GM12878 (cell line): ENCODE data around the gene FGF19. TPM values are rescaled to one million over a fixed set of nuclear protein-coding genes. Genes with fewer than 3 reads are reported as not detected.

Source experiments
- ATAC-seq: fragments of 200-7000 bp; cut with Tn5 transposase; 3 replicates; pipeline ENCODE4 v1.9.1; 2020; ENCODE audit warnings: mild to moderate bottlenecking, moderate library complexity
- BruUV-seq: library from RNA; stranded (reverse); fragments of 400-500 nt; replicated peaks from 2 replicates; lab custom pipeline; 2021; lab: Mats Ljungman, UMichigan
- CTCF ChIA-PET: fragments of 300-600 bp; sonication (Branson Sonifier 250); formaldehyde crosslinking; extraction: SDS; loops from one replicate; lab custom pipeline; 2021; ENCODE audit warnings: inconsistent platforms; lab: Yijun Ruan, JAX
- POLR2A ChIA-PET: fragments of 350-600 bp; formaldehyde crosslinking; extraction: SDS; loops from one replicate; lab custom pipeline; 2021; ENCODE audit warnings: inconsistent platforms; lab: Charles Lee
- RAD21 ChIA-PET: fragments of 300-600 bp; sonication (Branson Sonifier 250); formaldehyde crosslinking; loops from one replicate; lab custom pipeline; 2023; ENCODE audit warnings: antibody characterized with exemption; ENCODE audit not compliant: unreplicated experiment; lab: Charles Lee
- SMC1A ChIA-PET: fragments of 300-600 bp; sonication (Branson Sonifier 250); formaldehyde crosslinking; loops from one replicate; lab custom pipeline; 2023; ENCODE audit not compliant: unreplicated experiment, uncharacterized antibody; lab: Charles Lee
- DNase-seq: peaks from one replicate; pipeline ENCODE4 v3.0.0-alpha.2; 2011; ENCODE audit warnings: low read depth, low spot score
- FAIRE-seq: peaks from 3 replicates; lab custom pipeline; 2011; peaks lifted over from hg19 to GRCh38; lab: Jason Lieb, UNC
- H2AFZ ChIP-seq: 2 replicates; pipeline ENCODE4 v1.6.0; 2011; ENCODE audit warnings: low read depth, low read length, control low read depth; ENCODE audit not compliant: control insufficient read depth
- H3K27ac ChIP-seq: 2 replicates; pipeline ENCODE4 v1.5.1; 2011; ENCODE audit warnings: control low read depth; ENCODE audit not compliant: control insufficient read depth, insufficient read depth
- H3K27me3 ChIP-seq, 2 experiments: replicated peaks in 1 of 2; 2 replicates each; pipeline versions ENCODE4 v1.6.0 to v1.6.1; 2011; ENCODE audit warnings: low read length in 1 of 2; ENCODE audit not compliant: control insufficient read depth in 2 of 2, insufficient read depth in 2 of 2
- H3K36me3 ChIP-seq, 2 experiments: 2 replicates each; pipeline ENCODE4 v1.5.1; 2011; ENCODE audit warnings: low read length in 1 of 2; ENCODE audit not compliant: control insufficient read depth in 2 of 2, insufficient read depth in 2 of 2
- H3K4me1 ChIP-seq: 2 replicates; pipeline ENCODE4 v1.6.1; 2011; ENCODE audit warnings: mild to moderate bottlenecking, low read length, moderate library complexity, mixed read lengths; ENCODE audit not compliant: control insufficient read depth, insufficient read depth
- H3K4me2 ChIP-seq: 2 replicates; pipeline ENCODE4 v1.6.0; 2011; ENCODE audit warnings: control low read depth; ENCODE audit not compliant: control insufficient read depth, insufficient read depth
- H3K4me3 ChIP-seq: fragments of 200-600 bp; sonication (generic); 2 replicates; pipeline ENCODE4 v1.5.1; 2016
- H3K79me2 ChIP-seq: 2 replicates; pipeline ENCODE4 v1.6.0; 2011; ENCODE audit warnings: low read length; ENCODE audit not compliant: control insufficient read depth, insufficient read depth
- H3K9ac ChIP-seq: 2 replicates; pipeline ENCODE4 v1.8.0; 2011; ENCODE audit warnings: low read length, control low read depth, mixed read lengths; ENCODE audit not compliant: control insufficient read depth, insufficient read depth
- H3K9me3 ChIP-seq: replicated peaks from 3 replicates; pipeline ENCODE4 v1.5.1; 2011; ENCODE audit warnings: mild to moderate bottlenecking, low read length; ENCODE audit not compliant: control insufficient read depth, insufficient read depth
- H4K20me1 ChIP-seq: 2 replicates; pipeline ENCODE4 v1.6.0; 2011; ENCODE audit not compliant: control insufficient read depth, insufficient read depth
- ATF7 ChIP-seq: fragments of 450-650 bp; IDR thresholded peaks from 2 replicates; pipeline ENCODE4 v1.6.1; 2016; ENCODE audit warnings: low read depth, mild to moderate bottlenecking
- WGBS: methylation state at CpG from one replicate; pipeline ENCODE4 v1.1.6; 2016; ENCODE audit warnings: low lambda C conversion rate; ENCODE audit not compliant: insufficient replicate concordance, insufficient coverage; ENCODE audit errors: missing lambda C conversion rate; 5-methylcytosine and 5-hydroxymethylcytosine counted together
- in situ Hi-C: fragments of 300-500 bp; cut with MboI; formaldehyde crosslinking; loops from 9 replicates; pipeline ENCODE4 v1.14.3; 2018; ENCODE audit warnings: mixed read lengths
- intact Hi-C: fragments of 100-400 bp; cut with micrococcal nuclease; formaldehyde crosslinking; loops from one replicate; pipeline ENCODE4 v1.14.2; 2022; ENCODE audit not compliant: unreplicated experiment
- polyA plus RNA-seq, 11 experiments: library from polyadenylated mRNA; depleted of rRNA in 4 of 11; unstranded in 6 of 11; stranded (reverse) in 5 of 11; fragments of >200 nt; fragmentation: Nextera tagmentation in 4 of 11; fragmentation: Illumina TruSeq in 1 of 11; extraction: Ambion mirVana in 4 of 11; extraction: Trizol in 1 of 11; gene quantifications; 1 replicate in 1 of 11; 2 replicates in 10 of 11; pipeline versions ENCODE4 v1.2.1 to v1.2.3, GENCODE V29; 2011 to 2016; ENCODE audit warnings: inconsistent platforms in 2 of 11, missing spikeins in 2 of 11, low read depth in 1 of 11
- total RNA-seq, 4 experiments: library from RNA; depleted of rRNA in 3 of 4; stranded (reverse); fragments of >200 nt in 3 of 4; fragmentation: Illumina TruSeq in 1 of 4; extraction: Trizol in 1 of 4; gene quantifications; 2 replicates each; pipeline versions ENCODE4 v1.2.1 to v1.2.3, GENCODE V29; 2013 to 2021
- TF ChIP-seq, protein P1 (sequence below): fragments of 450-650 bp; IDR thresholded peaks from 2 replicates; pipeline ENCODE4 v1.6.1; 2016; ENCODE audit warnings: mild to moderate bottlenecking, moderate library complexity, borderline replicate concordance

The FGF19 gene
- total and polyA plus RNA-seq, 10 of the 15 experiments (the other 5 are each of a cell fraction or from before 2014, with no cell fraction given), result 0.08 TPM; not detected in 9

DNA sequence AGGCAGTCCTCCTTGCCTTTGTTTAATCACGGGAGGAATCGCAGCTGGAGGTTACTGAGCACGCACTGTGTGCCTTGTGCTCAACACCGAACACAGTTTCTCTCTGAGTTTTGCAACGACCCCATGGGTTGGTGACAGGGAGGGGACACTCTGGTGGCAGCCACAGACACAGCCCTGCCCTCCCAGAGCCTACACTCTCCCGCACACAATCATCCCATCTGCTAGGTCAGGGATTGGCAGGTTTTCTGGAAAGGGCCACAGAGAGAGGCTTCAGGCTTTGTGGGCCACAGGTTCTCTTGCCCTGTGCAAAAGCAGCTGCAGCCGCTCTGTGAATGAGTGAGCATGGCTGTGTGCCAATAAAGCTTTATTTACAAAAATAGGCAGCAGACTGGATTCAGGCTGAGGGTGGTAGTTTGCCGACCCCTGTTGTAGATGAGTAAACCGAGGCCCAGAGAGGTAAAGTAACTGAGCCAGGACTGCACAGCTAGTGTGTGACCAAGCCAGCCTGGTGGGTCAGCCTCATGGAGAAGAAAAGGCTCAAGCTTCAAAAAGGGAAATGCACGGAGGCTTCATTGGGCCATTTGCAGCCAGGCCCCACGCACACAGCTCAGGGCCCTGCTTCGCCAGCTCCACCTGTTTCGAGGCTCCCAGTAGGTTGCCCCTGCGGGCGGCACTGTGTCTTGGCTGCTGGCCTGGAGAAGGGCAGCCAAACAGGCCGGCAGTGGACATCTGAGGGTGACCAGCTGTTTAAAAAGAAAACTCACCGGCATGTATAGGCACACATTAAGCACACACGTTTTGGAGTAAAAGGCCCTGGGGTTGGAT is 45.0 kb downstream of the FGF19 start:
- intact Hi-C loops, result no loop called here
- H3K4me1 ChIP-seq, result no peaks in the 10 kb centered on the region
- H3K36me3 ChIP-seq, result no peaks in the 10 kb centered on the region
- 67% methylated on average over 18 of the region's 18 CpGs for WGBS
- no TSS peak for BruUV-seq
- DNase-seq, result no peak
- no peak for TF ChIP-seq ATF7
- TF ChIP-seq, protein P1, sequence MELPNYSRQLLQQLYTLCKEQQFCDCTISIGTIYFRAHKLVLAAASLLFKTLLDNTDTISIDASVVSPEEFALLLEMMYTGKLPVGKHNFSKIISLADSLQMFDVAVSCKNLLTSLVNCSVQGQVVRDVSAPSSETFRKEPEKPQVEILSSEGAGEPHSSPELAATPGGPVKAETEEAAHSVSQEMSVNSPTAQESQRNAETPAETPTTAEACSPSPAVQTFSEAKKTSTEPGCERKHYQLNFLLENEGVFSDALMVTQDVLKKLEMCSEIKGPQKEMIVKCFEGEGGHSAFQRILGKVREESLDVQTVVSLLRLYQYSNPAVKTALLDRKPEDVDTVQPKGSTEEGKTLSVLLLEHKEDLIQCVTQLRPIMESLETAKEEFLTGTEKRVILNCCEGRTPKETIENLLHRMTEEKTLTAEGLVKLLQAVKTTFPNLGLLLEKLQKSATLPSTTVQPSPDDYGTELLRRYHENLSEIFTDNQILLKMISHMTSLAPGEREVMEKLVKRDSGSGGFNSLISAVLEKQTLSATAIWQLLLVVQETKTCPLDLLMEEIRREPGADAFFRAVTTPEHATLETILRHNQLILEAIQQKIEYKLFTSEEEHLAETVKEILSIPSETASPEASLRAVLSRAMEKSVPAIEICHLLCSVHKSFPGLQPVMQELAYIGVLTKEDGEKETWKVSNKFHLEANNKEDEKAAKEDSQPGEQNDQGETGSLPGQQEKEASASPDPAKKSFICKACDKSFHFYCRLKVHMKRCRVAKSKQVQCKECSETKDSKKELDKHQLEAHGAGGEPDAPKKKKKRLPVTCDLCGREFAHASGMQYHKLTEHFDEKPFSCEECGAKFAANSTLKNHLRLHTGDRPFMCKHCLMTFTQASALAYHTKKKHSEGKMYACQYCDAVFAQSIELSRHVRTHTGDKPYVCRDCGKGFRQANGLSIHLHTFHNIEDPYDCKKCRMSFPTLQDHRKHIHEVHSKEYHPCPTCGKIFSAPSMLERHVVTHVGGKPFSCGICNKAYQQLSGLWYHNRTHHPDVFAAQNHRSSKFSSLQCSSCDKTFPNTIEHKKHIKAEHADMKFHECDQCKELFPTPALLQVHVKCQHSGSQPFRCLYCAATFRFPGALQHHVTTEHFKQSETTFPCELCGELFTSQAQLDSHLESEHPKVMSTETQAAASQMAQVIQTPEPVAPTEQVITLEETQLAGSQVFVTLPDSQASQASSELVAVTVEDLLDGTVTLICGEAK, result peak; percentile 48; the same call in 1 of the 2 replicates
- ChIA-PET CTCF (interaction anchor here (3.9 kb wide), 1 partner anchor 12 kb away, joined by 15 read pairs; no protein-coding TSS in a partner anchor), SMC1A (no interaction called here), RAD21 (interaction anchor here (0.9 kb wide), 1 partner anchor 557 kb away, joined by 3 read pairs; no protein-coding TSS in a partner anchor), POLR2A (no interaction called here)
- in situ Hi-C loops, result no loop called here
- H2AFZ ChIP-seq, result no peak overlapping the region
- H3K9ac ChIP-seq, result no peak overlapping the region
- FAIRE-seq, result no peak
- no peak overlapping the region for H3K4me2 ChIP-seq
- no peaks in the 10 kb centered on the region for H3K79me2 ChIP-seq
- H3K9me3 ChIP-seq, result no peaks in the 10 kb centered on the region; the same call in 2 of the 3 replicates
- no peak for ATAC-seq
- H4K20me1 ChIP-seq, result peaks cover 3% of the 10 kb centered on the region; the same call in 1 of the 2 replicates
- no peaks in the 10 kb centered on the region for H3K27me3 ChIP-seq
- no peak overlapping the region for H3K4me3 ChIP-seq
- no peak overlapping the region for H3K27ac ChIP-seq
